Activated CD4-positive, alpha-beta T cell treated with anti-CD3 and anti-CD28 coated beads, Interleukin-10, Interleukin-2, amounts not matched to agents 100 ng/mL and 50 ng/mL, durations not matched to agents 16 hours and 8 hours (primary cell): ENCODE results near the gene ATP8A1.

Experiments used
- DNase-seq: peaks from one replicate; pipeline ENCODE4 v3.0.0-alpha.2; 2020

ATP8A1 gene

DNA sequence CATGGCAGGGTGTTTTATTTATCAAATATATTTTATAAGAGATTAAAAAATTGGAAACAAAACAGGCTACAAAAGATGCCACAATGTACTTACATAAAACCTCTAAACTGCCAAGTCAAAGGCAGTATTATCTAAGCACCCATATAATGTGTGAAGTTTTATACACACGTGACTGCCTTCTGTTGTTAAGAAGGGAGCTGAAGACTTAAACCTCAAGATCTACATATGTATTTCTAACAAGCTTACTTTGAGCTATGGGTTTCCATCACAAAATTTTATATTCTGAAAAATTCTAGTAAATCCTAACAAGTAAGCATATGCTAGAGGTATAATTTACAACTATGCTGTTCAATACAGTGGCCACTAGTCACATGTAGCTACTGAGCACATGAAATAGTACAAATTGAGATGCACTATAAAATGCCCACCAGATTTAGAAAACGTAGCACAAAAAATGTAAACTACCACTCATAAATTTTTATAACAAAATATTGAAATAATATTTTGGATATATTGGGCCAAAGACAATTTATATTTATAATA is 9.8 kb downstream of the ATP8A1 start:
- no peak for DNase-seq

DNA sequence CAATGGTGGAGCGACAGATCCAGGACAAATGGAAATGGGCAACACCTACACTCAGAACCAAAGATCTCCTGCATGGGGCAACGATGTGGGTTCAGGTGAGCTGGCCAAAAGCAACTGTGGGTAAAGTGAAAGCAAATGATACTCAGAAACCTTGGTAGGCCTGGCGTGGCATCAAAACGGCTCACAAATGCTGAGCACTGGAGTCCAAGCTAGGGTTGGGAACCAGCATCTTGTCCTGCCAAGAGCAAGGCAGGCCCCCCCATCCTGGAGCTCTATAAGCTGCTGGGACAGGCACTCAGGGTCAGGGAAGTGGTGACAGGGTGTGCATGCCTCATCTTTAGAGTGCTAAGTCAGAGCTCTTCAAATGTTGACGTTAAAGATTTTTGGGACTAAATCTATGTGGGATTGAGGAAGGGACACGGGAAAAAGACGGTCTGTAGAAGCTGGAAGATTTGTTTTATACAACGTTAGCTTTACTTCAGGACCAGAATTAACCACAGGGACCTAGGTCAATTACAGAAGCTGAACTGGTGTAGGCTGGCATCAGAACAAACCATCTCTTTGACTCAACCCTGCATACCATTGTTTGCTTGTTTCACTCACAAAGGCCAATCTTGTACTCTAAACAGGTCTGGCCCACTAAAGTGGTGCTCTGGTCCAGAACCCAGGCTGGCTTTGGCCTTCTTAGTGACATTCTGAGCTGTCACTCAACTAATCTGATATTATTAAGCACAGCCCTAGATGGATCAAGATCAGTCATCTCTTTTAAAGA is 10.7 kb downstream of the ATP8A1 start:
- DNase-seq, result no peak

- no peak for DNase-seq
These were observed 12.0 kb downstream of the ATP8A1 start for GRCh38 chr4:42644897-42645296.

DNA sequence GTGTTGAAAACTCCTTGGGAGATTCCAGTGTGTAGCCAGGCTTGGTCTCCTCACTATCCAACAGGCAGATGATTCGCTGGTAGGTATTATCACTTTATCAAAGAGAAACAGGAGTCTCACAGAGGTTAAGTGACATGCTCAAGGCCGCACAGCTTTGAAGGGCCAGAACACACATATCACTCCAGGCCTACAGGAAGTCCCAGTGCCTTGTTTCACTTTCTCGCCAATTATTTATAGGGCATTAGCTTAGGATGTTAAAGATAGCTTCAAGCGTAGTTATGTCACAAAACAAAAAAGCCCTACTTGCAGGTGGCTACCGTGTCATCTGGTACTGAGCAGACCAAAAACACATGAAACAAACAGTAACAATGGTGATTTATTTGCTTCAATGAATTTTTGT is 13.2 kb downstream of the ATP8A1 start:
- DNase-seq, result no peak

DNA sequence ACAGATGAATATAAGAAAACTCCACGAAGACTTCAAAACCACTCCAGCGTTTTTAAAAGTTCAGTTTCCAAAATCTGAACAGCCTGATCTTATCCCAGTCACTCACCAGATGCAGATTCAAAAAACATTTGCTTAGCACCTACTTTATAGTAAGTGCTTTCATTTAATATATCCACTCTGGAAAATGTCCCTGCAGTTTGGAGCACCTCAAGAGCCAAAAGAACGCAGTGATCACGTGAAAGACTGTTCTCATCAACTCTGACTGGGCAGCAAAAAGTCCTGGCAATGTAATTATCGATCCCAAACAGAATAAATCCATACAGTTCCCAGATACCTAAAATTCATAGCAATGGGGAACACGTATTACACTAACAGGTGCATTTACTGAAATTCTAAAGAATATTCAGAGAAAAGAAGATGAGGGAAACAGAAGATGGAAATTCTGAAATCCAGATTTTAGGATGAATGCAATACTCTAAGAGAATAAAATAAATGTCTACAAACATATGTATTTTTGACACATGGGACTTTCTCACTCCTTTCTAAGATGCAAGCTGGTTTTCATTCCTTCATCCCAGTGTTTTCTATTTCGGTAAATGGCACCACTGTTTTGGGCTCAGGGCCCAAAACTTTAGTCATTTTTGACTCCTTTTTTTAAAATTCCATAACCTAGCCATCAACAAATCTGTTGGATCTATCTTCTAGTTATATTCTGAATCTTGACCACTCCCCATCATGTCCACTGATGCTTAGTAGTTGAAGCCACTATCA is 13.9 kb downstream of the ATP8A1 start:
- DNase-seq, result no peak

- peak; percentile 22 for DNase-seq
These were observed 14.7 kb downstream of the ATP8A1 start for GRCh38 chr4:42642101-42642797.

DNA sequence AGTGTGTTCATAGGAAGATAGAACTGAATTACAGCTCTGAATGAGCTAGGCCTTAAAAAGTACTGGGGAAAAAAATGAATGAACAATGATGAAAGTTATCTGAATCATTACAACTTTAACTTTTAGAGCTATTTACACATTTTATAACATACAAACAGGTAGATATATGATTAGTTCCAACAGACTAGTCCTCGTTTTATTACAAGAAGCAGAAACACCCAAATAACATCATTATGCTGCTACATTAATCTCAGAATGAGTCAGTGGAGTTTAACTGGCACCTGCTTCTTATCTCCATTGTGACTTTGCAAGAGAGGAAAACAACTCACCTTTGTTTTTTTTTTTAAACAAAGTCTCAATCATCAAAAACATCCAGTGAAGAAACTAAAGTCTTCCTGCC is 15.2 kb downstream of the ATP8A1 start:
- peak; percentile 55 for DNase-seq

GRCh38 chr4:42641161-42641560 is 15.7 kb downstream of the ATP8A1 start:
- no peak for DNase-seq

DNA sequence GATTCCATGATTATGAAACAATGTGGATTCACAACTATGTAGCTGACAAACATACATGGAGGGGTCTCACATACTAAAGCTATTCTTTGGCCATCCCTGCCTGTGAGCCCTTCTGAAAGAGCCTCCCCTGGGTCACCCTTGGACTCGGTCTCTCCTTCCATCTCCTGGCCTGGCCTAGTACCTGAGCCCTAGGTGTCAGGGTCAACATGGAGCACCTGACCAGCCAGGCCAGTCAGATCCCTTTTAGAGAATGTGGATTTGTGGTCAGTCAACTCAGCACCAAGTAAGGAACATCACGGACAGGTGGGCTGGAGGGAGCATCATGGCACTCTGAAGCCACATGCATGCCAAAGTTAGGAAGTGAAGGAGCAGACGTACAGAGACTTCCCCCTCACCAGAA is 16.3 kb downstream of the ATP8A1 start:
- DNase-seq, result no peak

GRCh38 chr4:42638993-42639392 is 17.9 kb downstream of the ATP8A1 start:
- DNase-seq, result peak; percentile 51

- no peak for DNase-seq
These were observed 18.6 kb downstream of the ATP8A1 start for GRCh38 chr4:42638321-42638720.

- DNase-seq, result no peak
These were observed 19.0 kb downstream of the ATP8A1 start for GRCh38 chr4:42637867-42638266.

GRCh38 chr4:42637104-42637503 is 19.8 kb downstream of the ATP8A1 start:
- no peak for DNase-seq

DNA sequence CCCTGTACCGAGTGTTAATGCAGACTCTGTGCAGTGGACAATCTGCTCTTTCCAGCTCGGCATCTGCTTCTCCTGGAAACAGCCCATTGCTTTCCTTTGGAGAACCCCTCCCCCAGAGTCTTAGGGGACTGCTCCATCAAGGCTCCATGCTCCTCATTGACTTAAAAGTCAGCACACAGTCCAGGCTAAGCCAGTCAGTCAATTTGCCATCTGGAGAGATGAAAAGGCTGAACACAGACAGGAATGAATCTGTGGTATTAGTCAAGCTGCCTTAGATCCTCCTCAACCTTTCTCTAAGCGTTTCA is 20.3 kb downstream of the ATP8A1 start:
- DNase-seq, result no peak

GRCh38 chr4:42633605-42634388 is 23.1 kb downstream of the ATP8A1 start:
- DNase-seq, result peak; percentile 58

DNA sequence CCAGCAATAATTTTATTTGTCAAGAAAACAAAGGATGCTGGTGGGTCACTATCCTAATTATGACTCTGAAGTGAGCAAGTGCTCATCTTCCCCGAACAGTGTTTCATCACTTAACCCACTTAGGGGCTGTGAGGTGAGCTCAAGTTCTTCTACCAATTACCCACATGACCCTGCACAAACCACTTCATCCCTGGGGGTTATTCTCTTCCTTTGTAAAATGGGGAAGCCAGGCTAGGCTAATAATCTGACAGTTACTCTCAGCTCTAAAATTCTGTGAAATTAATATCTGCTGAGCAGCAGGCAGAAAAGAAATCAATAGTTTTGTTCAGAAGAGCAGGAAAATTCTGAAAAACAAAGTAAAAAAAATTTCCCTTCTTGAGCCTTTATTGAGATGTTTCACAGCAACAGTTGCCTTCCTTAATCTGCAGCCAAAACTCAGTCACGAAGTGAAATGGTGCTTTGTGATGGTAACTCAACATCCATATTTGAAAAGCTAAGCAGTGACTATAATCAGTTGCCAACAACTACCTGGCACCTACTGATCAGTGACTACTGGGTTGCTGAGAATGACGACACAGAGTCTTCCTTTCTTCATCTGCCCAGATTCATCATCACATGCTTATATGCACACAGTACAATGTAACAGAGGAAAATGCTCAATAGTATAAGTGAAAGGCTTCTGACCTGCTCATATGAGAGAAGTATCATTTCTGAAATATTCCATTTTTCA is 24.1 kb downstream of the ATP8A1 start:
- DNase-seq, result no peak

DNA sequence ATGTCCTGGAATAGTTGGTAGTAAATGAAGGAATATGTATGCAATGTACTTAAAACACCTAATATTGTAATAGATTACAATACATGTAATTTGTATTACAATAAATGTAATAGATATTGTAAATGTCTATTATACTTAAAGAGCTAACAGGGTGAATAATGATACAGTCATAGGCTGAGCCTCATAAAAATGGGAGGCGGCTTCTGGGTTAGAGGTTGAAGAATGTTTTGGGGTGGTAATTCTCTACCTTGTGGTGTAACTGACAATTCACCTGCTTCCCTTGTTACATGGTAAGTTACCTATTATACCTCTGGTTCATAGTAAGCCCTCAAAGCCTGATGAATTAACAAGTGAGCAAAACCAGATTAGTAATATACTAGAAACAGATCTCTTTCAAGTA is 26.0 kb downstream of the ATP8A1 start:
- DNase-seq, result no peak

DNA sequence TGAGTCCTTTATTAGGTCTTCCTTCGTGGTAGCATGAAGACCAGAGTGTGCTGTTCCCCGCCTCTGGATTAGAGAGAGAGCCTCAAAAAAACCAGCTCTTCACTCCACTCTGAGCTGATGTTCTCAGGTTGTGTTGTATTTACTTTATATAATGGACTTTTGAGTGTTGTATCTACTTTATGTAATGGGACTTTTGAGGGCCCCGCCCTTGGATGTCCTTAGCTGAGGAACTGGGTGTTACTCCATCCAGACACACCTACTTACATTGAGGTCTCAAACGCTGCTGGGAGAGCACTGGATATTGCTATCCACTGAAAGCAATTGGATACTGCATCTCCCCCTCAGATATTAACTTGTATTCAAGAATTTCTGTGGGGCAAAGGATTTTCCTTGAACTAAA is 28.2 kb downstream of the ATP8A1 start:
- no peak for DNase-seq

DNA sequence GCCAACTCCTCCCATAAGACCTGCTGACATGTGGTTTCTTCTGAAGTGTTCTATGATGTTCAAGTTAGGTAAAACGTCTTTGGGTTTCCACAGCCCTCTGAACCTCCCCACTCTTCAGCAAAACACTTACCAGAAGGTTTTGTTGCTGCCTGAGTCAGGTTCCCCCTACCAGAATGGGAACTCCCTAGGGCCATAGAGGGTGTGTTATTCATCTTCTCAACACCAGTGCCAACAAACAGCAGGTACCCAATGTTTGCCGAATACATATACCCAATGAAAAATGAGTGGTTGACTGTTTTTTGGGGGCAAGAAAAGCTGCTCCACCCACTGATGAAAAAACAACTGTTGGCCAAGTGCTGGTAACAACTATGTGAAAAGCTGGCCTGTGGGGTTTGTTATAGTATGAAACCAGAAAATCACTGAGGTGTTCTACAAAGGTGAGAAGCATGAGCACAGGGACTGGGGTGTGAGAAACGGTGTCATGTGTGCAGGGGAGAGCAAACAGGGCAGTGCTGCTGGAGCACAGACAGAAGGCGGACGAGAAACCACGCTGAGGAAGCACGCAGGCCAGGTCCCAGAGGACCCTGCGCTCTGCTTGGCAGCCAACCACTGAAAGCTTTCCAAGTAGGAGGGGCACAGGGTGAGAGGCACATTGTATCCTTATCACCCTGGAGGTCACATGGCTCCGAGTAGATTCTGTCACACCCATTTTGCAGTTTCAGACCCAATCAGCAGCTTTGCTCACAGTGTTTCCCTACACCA is 28.8 kb downstream of the ATP8A1 start:
- DNase-seq, result peak; percentile 22

GRCh38 chr4:42626629-42627146 is 30.2 kb downstream of the ATP8A1 start:
- DNase-seq, result no peak

DNA sequence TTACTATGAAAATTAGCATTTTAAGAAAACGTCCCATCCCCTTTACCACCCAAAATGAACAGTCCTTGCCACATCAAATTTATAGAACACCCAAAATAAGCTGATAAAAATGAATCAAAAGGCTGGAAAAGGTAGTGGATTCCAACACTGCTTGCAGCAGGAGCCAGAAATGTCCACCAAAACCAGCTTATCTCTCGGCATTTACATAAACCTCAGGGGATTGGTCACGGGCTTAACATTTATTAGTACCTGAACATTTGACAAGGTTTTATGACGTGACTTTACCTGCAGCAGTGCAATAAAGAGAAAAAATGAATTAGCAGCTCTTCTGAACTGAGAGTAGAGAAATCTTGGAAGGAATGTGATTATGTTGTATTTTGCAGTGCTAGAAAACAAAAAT is 31.6 kb downstream of the ATP8A1 start:
- no peak for DNase-seq
